NCI-H69 (cell line): ENCODE results near the gene ODAD4.
A peak's percentile ranks its signal among the peaks of the same experiment; 100 is the strongest.

Experiments
- DNase-seq: peaks from one replicate; lab custom pipeline; 2025; lab: John Stamatoyannopoulos, UW

ODAD4 gene

DNA sequence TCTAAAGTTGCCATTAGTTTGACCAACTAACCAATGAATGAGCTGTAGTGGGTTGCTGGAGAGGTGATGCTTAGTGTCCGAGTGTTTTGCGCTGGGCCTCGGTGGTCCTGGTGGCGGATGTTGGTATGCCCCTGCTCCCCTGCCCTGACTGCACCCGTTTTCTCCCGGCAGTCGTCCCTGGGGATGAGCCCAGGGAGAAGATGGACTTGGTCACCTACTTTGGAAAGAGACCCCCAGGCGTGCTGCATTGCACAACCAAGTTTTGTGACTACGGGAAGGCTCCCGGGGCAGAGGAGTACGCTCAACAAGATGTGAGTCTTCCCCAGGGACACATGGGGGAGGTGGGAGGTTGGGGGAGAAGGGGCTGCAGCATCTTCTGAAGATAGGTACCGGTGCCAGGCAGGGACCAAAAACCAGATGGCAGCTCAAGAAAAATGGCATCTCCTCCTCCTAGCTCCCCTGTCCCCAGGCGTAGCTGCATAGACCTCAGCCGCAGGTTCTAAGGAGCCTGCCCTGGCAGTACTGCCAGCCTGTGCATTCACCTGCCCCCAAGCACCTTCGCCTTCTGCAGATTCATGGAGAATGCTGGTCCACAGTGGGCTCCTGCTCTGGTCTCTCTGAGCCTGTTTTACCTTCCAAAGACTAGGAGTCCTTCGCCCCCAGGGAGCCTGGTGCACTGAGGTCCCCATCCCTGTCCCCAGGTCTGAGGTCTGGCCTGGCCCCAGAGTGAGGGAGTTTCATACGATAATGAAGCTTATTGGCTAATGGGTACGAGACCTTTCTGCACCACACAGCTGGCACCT is 41.5 kb downstream of the ODAD4 start:
- DNase-seq = no peak

DNA sequence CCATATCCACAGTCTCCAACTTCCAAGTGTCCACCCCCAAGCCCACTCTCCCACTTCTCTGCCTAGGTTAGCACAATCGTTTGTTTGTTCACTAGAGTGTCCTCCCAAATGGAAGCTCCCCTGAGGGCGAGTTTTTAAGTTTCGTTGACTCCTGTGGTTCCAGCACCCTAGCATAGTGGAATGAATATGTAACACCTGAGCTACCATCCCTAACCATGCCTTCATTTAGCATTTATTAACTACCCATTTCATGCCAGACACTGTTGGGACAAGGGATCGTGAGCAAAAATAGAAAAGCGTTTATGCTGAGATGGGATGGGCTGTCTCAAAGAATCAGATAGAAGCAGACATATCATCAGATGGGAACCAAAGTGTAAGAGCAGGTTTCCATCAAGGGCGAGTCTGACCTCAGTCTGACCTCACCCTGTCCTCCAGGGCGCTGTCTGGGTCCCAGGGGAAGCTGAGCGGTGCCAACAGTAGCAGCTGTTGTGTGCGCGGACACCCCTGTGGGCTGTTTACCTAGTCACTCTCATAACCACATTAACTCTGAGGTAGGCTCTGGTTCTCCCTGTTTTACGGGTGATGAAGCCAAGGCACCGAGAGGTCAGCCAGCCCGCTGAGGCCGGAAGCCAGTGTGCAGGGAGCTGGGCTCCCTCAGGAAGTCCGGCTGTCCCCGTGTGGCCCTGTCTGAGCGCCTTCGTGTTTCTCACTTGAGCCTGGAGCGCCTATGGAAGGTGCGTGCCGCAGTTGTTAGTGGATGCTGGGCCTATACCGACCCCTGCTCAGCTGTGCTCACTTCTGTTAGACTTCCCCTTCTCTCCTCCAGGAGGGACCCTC is 42.4 kb downstream of the ODAD4 start:
- DNase-seq = peak; percentile 91

GRCh38 chr17:41973408-41973811 is 43.0 kb downstream of the ODAD4 start:
- DNase-seq = no peak

GRCh38 chr17:41974031-41974430 is 43.6 kb downstream of the ODAD4 start:
- DNase-seq = no peak

- no peak for DNase-seq
Observed at GRCh38 chr17:41974658-41975057, 44.2 kb downstream of the ODAD4 start.

DNA sequence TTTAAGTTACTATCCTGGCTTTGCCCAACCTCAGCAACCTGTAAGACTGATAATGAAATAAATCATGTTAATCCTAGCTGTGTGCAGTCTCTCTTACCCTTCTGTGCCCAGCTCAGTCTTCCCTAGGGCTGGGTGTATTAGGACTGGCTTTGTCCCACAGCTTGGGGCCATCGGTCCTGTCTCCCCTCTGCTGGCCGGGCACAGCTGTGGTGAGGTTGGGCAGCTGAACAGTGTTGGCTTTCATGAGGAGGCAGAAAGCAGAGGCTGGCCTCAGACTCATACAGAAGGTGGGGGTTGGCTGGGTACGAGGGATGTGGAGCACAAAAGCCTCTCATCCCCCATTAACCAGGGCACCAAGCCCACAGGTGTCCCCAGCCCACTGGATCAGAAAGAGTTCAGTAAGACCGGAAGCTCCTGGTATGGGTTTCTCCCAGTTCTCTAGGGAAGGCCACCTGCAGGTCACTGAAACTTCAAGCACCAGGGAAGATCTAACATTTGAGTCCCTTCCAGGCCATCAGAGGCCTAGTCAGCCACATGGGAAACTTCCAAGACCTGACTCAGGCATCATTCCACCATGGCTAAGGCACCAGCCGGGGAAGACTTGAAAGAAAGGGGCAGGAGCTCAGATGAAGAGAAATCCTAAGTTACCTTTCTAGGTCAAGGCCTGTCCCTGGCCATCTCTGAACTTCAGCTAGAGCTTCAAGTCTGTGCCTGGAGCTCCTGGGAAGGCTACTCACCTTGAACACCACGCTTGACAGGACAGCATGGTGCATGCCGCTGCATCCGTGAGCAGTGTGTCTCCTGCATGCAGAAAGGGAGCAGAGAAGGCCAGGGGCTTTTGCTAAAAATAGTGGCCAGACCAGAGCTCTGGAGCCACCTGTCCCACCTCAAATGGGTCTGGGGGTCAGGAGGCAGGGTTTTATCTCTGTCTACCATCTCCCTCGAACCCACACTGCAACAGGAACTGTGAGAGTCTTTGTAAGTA is 45.0 kb downstream of the ODAD4 start:
- DNase-seq = no peak

DNA sequence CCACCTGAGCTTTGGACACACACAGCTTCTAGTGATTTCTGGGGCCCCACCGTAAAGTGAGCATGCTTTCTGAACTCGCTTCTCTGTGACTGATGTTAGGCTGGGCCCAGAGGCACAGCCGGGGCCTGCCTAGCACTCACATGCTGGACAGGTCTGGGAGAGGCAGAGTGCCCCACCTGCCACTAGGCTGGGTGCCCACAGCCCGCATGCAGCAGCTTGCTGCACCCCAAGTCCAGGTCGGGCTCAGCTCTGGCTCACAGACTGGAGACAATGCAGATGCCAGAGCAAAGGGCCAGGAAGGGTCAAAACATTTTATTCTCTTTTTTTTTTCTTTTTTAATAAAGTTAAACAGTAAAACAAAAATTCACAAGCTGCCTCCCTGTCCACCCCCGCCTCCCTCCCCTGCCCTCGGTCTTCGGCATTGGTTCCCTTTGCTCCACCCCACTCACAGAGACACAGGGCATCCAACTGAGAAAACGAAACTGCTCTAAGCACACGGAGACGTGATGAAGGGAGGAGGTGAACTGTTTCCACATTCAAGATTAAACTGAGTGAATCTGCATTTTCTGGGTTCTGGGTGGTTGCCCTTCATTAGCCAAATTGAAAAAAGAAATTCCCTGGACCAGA is 45.8 kb downstream of the ODAD4 start:
- no peak for DNase-seq

GRCh38 chr17:41977991-41978390 is 47.6 kb downstream of the ODAD4 start:
- DNase-seq = no peak

DNA sequence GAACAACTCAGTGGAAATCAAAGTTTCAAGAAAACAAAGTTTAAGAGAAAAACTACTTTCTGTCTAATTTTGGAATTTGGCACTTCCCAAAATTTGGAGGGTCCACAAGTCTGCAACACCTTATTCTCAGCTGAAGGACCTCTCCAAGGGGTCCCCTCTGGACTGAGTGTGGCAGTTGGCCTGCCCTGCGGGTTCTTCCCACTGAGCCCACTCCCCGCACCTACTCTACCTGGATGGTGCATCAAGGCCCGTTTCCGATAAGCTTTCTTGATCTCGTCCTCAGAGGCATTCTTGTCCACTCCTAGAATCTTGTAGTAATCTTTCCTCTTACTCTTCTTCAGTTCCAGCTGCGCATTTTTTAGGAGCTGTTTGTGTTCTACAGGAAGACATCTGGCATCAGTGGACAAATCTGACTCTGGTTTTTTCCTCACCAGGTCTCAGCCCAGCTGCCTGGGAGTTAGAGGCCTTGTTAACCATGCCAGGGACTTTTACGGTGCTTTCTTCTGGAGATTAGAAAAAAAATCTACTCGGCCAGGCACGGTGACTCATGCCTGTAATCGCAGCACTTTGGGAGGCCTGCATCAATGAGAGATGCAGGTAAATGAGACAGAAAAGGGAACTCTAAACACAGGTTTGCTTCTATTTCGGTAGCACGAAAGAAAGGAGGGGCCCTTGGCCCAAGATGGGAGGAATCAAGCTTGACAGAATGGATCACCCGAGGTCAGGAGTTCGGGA is 51.8 kb downstream of the ODAD4 start:
- no peak for DNase-seq

- no peak for DNase-seq
Observed at GRCh38 chr17:41984454-41984853, 54.0 kb downstream of the ODAD4 start.

GRCh38 chr17:41985919-41986318 is 55.5 kb downstream of the ODAD4 start:
- DNase-seq = no peak

DNA sequence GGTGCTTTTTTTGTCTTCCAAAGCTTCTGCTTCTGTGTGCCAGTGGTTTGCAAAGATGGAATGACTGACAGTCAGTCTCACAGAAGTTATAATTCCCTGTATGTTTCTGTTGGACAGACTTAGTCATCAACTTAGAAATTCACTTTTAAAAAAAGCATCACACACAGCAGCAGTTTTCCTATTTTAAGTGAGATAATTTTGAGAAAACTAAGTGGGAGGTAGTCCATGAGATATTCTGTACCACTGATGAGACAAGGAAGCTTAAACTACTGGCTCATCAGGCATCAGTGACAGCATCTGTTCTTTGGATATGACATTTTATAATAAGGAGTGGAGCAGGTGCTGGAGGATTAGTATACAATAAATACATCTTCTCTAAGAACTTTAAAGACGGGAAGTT is 56.2 kb downstream of the ODAD4 start:
- DNase-seq = no peak

- DNase-seq = no peak
Observed at GRCh38 chr17:41987642-41988041, 57.2 kb downstream of the ODAD4 start.

- DNase-seq = no peak
Observed at GRCh38 chr17:41988418-41988817, 58.0 kb downstream of the ODAD4 start.

- no peak for DNase-seq
Observed at GRCh38 chr17:41989702-41990419, 59.4 kb downstream of the ODAD4 start.

DNA sequence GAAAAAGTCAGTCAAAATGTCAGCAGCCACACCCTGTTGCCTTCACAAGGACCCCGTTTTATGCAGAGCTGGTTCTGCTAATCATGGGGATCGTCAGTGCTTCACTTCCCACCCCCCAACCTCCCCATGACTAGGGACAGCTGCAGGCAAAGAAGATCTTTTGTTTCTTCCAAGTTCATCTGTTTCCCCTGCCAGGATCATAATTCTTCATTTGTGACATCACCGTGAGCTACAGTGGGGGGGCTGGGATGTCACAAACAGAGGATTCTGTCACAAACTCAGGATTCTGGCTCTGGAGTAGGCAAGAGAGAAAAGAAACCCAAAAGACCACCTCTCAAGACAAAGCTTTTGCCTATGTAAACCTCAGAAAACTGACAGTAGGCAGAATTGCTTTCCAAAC is 62.2 kb downstream of the ODAD4 start:
- DNase-seq = no peak

DNA sequence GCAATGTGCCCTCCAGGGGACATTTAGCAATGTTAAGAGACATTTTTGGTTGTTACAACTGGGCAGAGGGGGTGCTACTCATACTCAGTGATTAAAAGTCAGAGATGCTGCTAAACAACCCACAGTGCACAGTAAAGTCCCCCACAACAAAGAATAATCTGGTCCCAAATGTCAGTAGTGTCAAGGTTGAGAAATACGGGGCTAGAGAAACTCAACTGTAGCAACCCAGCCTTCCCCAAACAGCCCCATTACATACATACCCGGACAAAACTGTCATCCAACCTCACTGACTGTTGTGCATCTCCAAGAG is 66.4 kb downstream of the ODAD4 start:
- no peak for DNase-seq

- DNase-seq = no peak
Observed at GRCh38 chr17:41998497-41998896, 68.1 kb downstream of the ODAD4 start.

DNA sequence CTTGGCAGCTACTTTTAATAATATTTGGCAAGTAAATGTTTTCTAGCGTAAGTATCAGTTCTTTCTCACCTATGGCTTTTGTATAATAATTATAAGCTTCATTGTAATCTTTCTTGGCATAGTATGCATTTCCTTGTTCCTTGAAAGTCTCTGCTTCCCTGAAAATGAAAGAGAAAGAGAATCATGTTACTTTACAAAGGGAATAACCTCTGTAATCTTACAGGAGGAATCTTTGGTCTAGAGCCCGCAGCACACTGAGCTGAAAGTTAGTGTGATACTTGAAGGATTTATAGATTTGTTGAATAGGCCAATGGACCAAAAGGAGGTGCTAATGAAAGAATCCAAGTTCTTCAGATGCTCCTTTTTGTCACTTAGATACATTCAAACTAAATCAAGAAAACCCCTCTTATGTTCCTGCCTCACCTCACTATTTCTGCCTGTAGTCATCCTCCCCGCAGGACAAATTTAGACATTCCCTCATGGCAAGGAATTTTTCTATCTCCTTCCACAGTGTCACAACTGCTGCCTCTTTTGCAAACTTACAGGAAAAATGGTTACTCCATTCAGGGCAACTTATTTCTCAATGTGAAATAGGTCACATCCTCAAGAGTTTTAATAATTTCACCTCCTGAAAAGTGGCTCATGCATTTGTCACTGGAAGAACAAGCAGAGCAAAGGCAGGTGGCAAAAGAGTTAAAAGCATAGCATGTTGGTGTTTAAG is 70.2 kb downstream of the ODAD4 start:
- no peak for DNase-seq

- no peak for DNase-seq
Observed at GRCh38 chr17:42001729-42002128, 71.3 kb downstream of the ODAD4 start.
